CD14-positive monocyte (primary cell): ENCODE results near the gene RASA4B. TPM values are rescaled to one million over a fixed set of nuclear protein-coding genes. Genes with fewer than 3 reads are reported as not detected.
"Not testable (repeated sequence)": the region's sequence is repeated elsewhere in the genome, so short reads cannot be mapped to it uniquely, and the experiment has no call there.

ENCODE experiments used
- DNase-seq, 3 donors: peaks; one replicate each; pipeline ENCODE4 v3.0.0-alpha.2; 2011 to 2022
- H2AFZ ChIP-seq: 2 replicates; pipeline ENCODE4 v1.6.0; 2012; ENCODE audit warnings: mild to moderate bottlenecking, low read depth, low read length, inconsistent platforms; ENCODE audit not compliant: insufficient read depth, poor library complexity, severe bottlenecking
- H3K27ac ChIP-seq, 2 donors: 1 replicate in 1 of 2; 2 replicates in 1 of 2; pipeline ENCODE4 v1.5.1; 2012 to 2013; ENCODE audit warnings: low read length in 2 of 2, control low read depth in 1 of 2, inconsistent platforms in 1 of 2, low read depth in 1 of 2, mild to moderate bottlenecking in 1 of 2
- H3K27me3 ChIP-seq, 2 donors: one replicate each; pipeline versions ENCODE4 v1.6.0 to v1.6.1; 2011 to 2013; ENCODE audit warnings: low read length in 2 of 2; ENCODE audit not compliant: control insufficient read depth in 2 of 2, insufficient read depth in 2 of 2
- H3K36me3 ChIP-seq, 2 donors: replicated peaks in 1 of 2; 1 replicate in 1 of 2; 2 replicates in 1 of 2; pipeline versions ENCODE4 v1.5.1 to v1.6.1; 2012 to 2013; ENCODE audit warnings: low read length in 2 of 2, control low read depth in 1 of 2, inconsistent platforms in 1 of 2, mild to moderate bottlenecking in 1 of 2; ENCODE audit not compliant: insufficient read depth in 2 of 2, control insufficient read depth in 1 of 2
- H3K4me1 ChIP-seq, 2 donors: 1 replicate in 1 of 2; 2 replicates in 1 of 2; pipeline versions ENCODE4 v1.5.1 to v1.6.1; 2012 to 2013; ENCODE audit warnings: low read length in 2 of 2, control low read depth in 1 of 2, inconsistent platforms in 1 of 2, mild to moderate bottlenecking in 1 of 2, moderate library complexity in 1 of 2; ENCODE audit not compliant: insufficient read depth in 2 of 2, control insufficient read depth in 1 of 2
- H3K4me2 ChIP-seq: replicated peaks from 2 replicates; pipeline ENCODE3; 2012; ENCODE audit warnings: low read length, moderate library complexity, mild to moderate bottlenecking; ENCODE audit not compliant: poor library complexity, severe bottlenecking; ENCODE audit errors: extremely low read depth
- H3K4me3 ChIP-seq, 3 experiments: fragments of 200-600 bp in 1 of 3; sonication (generic) in 1 of 3; replicated peaks in 1 of 3; 1 replicate in 2 of 3; 2 replicates in 1 of 3; pipeline ENCODE4 v1.5.1; 2011 to 2013; ENCODE audit warnings: low read length in 3 of 3, mild to moderate bottlenecking in 3 of 3, control low read depth in 2 of 3, low read depth in 2 of 3, inconsistent platforms in 1 of 3, moderate library complexity in 1 of 3
- H3K79me2 ChIP-seq: 2 replicates; pipeline ENCODE4 v1.6.0; 2012; ENCODE audit warnings: mild to moderate bottlenecking, control low read depth, inconsistent platforms, low read length, moderate library complexity; ENCODE audit not compliant: insufficient read depth
- H3K9ac ChIP-seq: 2 replicates; pipeline ENCODE4 v1.6.0; 2017; ENCODE audit warnings: low read length, mild to moderate bottlenecking; ENCODE audit not compliant: insufficient read depth, poor library complexity, severe bottlenecking
- H3K9me3 ChIP-seq, 2 donors: replicated peaks in 1 of 2; 1 replicate in 1 of 2; 2 replicates in 1 of 2; pipeline versions ENCODE4 v1.5.1 to v1.6.1; 2012 to 2013; ENCODE audit warnings: low read length in 2 of 2, control low read depth in 1 of 2; ENCODE audit not compliant: control insufficient read depth in 1 of 2, insufficient read depth in 1 of 2
- H4K20me1 ChIP-seq: 2 replicates; pipeline ENCODE4 v1.6.0; 2012; ENCODE audit warnings: mild to moderate bottlenecking, low read length, control low read depth, moderate library complexity; ENCODE audit not compliant: insufficient read depth
- H3K27ac Mint-ChIP-seq, 7 donors: one replicate each; pipeline ENCODE4 v1.8.0; 2020; ENCODE audit warnings: mild to moderate bottlenecking in 7 of 7, mixed read lengths in 7 of 7, moderate library complexity in 6 of 7, inconsistent platforms in 2 of 7
- H3K27me3 Mint-ChIP-seq, 3 donors: one replicate each; pipeline ENCODE4 v1.8.0; 2021 to 2022; ENCODE audit warnings: low read depth in 3 of 3, mild to moderate bottlenecking in 3 of 3, mixed read lengths in 3 of 3, moderate library complexity in 3 of 3, inconsistent platforms in 1 of 3
- H3K36me3 Mint-ChIP-seq, 2 donors: one replicate each; pipeline ENCODE4 v1.8.0; 2020; ENCODE audit warnings: mixed read lengths in 2 of 2, inconsistent platforms in 1 of 2, mild to moderate bottlenecking in 1 of 2
- H3K4me1 Mint-ChIP-seq: one replicate; pipeline ENCODE4 v1.8.0; 2020; ENCODE audit warnings: mild to moderate bottlenecking, mixed read lengths
- H3K4me3 Mint-ChIP-seq, 2 donors: one replicate each; pipeline ENCODE4 v1.8.0; 2020; ENCODE audit warnings: mild to moderate bottlenecking in 2 of 2, mixed read lengths in 2 of 2, moderate library complexity in 1 of 2
- H3K9me3 Mint-ChIP-seq, 7 donors: one replicate each; pipeline ENCODE4 v1.8.0; 2020 to 2022; ENCODE audit warnings: mixed read lengths in 7 of 7, mild to moderate bottlenecking in 6 of 7, moderate library complexity in 6 of 7, inconsistent platforms in 2 of 7
- WGBS: methylation state at CpG from one replicate; pipeline ENCODE4 v1.1.5; 2013; ENCODE audit warnings: missing lambda C conversion rate; ENCODE audit not compliant: insufficient coverage; 5-methylcytosine and 5-hydroxymethylcytosine counted together
- intact Hi-C, 2 donors: fragments of 100-400 bp; cut with micrococcal nuclease; formaldehyde crosslinking; loops; one replicate each; pipeline versions ENCODE4 v1.15.0 to v1.15.1; 2023
- polyA plus RNA-seq, 3 donors: library from polyadenylated mRNA; depleted of rRNA in 1 of 3; unstranded in 2 of 3; stranded (reverse) in 1 of 3; fragments of 300-500 nt in 2 of 3; fragments of >200 nt in 1 of 3; fragmentation: Illumina TruSeq in 2 of 3; gene quantifications; 1 replicate in 2 of 3; 2 replicates in 1 of 3; pipeline ENCODE4 v1.2.3, GENCODE V29; 2012 to 2021
- TF ChIP-seq, protein P1 (sequence below): fragments of 200-600 bp; IDR thresholded peaks from one replicate; pipeline ENCODE4 v1.8.0; 2022; ENCODE audit warnings: antibody characterized with exemption, mild to moderate bottlenecking

The RASA4B gene
- polyA plus RNA-seq, 3 donors, result 6.3 to 24.1 (median 20.1) TPM

DNA sequence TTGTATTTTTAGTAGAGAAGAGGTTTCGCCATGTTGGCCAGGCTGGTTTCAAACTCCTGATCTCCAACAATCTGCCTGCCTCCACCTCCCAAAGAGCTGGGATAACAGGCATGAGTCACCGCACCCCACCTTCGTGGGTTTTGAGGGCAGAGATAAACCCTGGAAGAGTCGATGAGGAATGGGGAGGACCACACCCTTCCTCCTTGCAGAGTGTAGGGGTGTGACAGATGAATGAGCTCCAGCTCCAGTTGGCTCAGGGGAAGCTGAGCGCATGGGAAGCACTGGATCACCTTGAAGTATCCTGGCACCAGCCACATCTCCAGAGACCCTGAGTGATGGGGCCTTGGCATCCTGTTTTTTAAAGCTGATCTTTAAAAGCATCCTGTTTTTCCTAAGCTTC is 33.3 kb downstream of the RASA4B start:
- WGBS, result no CpG with 5 or more reads among the region's 5 CpGs

GRCh38 chr7:102481962-102482361 is 35.6 kb downstream of the RASA4B start:
- H3K4me3 ChIP-seq, H3K36me3 Mint-ChIP-seq, H3K27ac ChIP-seq, H3K4me2 ChIP-seq, H3K36me3 ChIP-seq, H3K9me3 Mint-ChIP-seq, H3K9me3 ChIP-seq, H3K9ac ChIP-seq, H3K4me3 Mint-ChIP-seq, H3K27me3 Mint-ChIP-seq, H3K79me2 ChIP-seq, H3K27me3 ChIP-seq, H3K27ac Mint-ChIP-seq, H2AFZ ChIP-seq, H4K20me1 ChIP-seq, H3K4me1 Mint-ChIP-seq, H3K4me1 ChIP-seq, intact Hi-C loops, DNase-seq: not testable (repeated sequence)
- WGBS, result no CpG with 5 or more reads among the region's 10 CpGs

More for the DNA sequence above, 33.3 kb downstream of the RASA4B start:
- H3K27ac Mint-ChIP-seq, H3K4me2 ChIP-seq, intact Hi-C loops, H3K9me3 Mint-ChIP-seq, H3K9me3 ChIP-seq, H3K27me3 ChIP-seq, H3K4me1 ChIP-seq, H3K4me3 ChIP-seq, DNase-seq, H3K36me3 ChIP-seq, H3K9ac ChIP-seq, H3K4me1 Mint-ChIP-seq, H2AFZ ChIP-seq, H3K4me3 Mint-ChIP-seq, H4K20me1 ChIP-seq, H3K27me3 Mint-ChIP-seq, H3K36me3 Mint-ChIP-seq, H3K79me2 ChIP-seq, H3K27ac ChIP-seq: not testable (repeated sequence)

- no CpG with 5 or more reads among the region's 11 CpGs for WGBS
- H3K4me3 ChIP-seq, H3K27me3 ChIP-seq, H3K36me3 Mint-ChIP-seq, H3K27ac Mint-ChIP-seq, H3K9me3 ChIP-seq, H2AFZ ChIP-seq, DNase-seq, intact Hi-C loops, H3K4me1 Mint-ChIP-seq, H3K36me3 ChIP-seq, H3K4me1 ChIP-seq, H3K79me2 ChIP-seq, H4K20me1 ChIP-seq, H3K27me3 Mint-ChIP-seq, H3K4me2 ChIP-seq, H3K27ac ChIP-seq, H3K9me3 Mint-ChIP-seq, H3K9ac ChIP-seq: not testable (repeated sequence)
- TF ChIP-seq, protein P1, sequence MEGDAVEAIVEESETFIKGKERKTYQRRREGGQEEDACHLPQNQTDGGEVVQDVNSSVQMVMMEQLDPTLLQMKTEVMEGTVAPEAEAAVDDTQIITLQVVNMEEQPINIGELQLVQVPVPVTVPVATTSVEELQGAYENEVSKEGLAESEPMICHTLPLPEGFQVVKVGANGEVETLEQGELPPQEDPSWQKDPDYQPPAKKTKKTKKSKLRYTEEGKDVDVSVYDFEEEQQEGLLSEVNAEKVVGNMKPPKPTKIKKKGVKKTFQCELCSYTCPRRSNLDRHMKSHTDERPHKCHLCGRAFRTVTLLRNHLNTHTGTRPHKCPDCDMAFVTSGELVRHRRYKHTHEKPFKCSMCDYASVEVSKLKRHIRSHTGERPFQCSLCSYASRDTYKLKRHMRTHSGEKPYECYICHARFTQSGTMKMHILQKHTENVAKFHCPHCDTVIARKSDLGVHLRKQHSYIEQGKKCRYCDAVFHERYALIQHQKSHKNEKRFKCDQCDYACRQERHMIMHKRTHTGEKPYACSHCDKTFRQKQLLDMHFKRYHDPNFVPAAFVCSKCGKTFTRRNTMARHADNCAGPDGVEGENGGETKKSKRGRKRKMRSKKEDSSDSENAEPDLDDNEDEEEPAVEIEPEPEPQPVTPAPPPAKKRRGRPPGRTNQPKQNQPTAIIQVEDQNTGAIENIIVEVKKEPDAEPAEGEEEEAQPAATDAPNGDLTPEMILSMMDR, result peak; percentile 37
- peak overlapping the region in 1 of 2 donors; percentile 53 for H3K4me3 Mint-ChIP-seq
These were observed 37.5 kb downstream of the RASA4B start for GRCh38 chr7:102479982-102480637.

DNA sequence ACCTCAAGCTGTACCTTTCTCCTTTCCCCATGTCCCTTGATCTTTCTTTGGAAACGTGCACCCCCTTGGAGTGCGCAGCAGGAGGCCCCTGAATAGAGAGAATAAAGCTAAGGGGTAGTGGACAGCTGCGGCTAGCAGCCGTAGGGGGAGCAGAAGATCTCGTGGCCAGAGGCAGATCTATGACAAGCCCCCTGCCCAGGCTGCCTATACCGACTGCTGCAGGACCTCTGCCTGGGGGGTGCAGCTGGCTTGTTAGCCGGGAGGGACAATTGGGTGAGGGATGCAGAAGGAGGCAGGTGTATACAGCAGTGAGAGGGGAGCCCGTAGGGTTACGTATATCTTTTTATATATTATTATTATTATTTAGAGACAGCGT is 38.4 kb downstream of the RASA4B start:
- H3K36me3 Mint-ChIP-seq, intact Hi-C loops, DNase-seq, H2AFZ ChIP-seq, H3K4me1 Mint-ChIP-seq, H3K27ac Mint-ChIP-seq, H3K79me2 ChIP-seq, H3K36me3 ChIP-seq, H3K9me3 Mint-ChIP-seq, H3K27me3 Mint-ChIP-seq, H3K9me3 ChIP-seq, H3K27ac ChIP-seq, H3K4me1 ChIP-seq, H4K20me1 ChIP-seq, H3K27me3 ChIP-seq, H3K4me3 Mint-ChIP-seq, H3K4me2 ChIP-seq, H3K4me3 ChIP-seq, H3K9ac ChIP-seq: not testable (repeated sequence)
- no CpG with 5 or more reads among the region's 10 CpGs for WGBS
